Neural progenitor cell (in vitro differentiated cells): ENCODE results near the gene SRP72. TPM values are rescaled to one million over a fixed set of nuclear protein-coding genes. Genes with fewer than 3 reads are reported as not detected.

ENCODE experiments used
- DNase-seq: peaks from one replicate; pipeline ENCODE4 v3.0.0-alpha.2; 2016; ENCODE audit warnings: low spot score
- H2AFZ ChIP-seq: fragments of 200-600 bp; sonication (generic); replicated peaks from 2 replicates; pipeline ENCODE4 v1.6.1; 2016; ENCODE audit warnings: antibody characterized with exemption
- H3F3A ChIP-seq: fragments of 200-600 bp; sonication (generic); 2 replicates; pipeline ENCODE4 v1.6.1; 2016; ENCODE audit warnings: antibody characterized with exemption, low read depth
- H3K27ac ChIP-seq: fragments of 200-600 bp; sonication (generic); 2 replicates; pipeline ENCODE4 v1.5.1; 2016; ENCODE audit warnings: mild to moderate bottlenecking
- H3K27me3 ChIP-seq: fragments of 200-600 bp; sonication (generic); 2 replicates; pipeline ENCODE4 v1.6.1; 2016; ENCODE audit warnings: mild to moderate bottlenecking, moderate library complexity
- H3K36me3 ChIP-seq: fragments of 200-600 bp; sonication (generic); 2 replicates; pipeline ENCODE4 v1.5.1; 2016
- H3K4me1 ChIP-seq: fragments of 200-600 bp; sonication (generic); 2 replicates; pipeline ENCODE4 v1.6.1; 2016; ENCODE audit warnings: mixed run types
- H3K4me2 ChIP-seq: fragments of 200-600 bp; sonication (generic); 2 replicates; pipeline ENCODE4 v1.6.1; 2016
- H3K4me3 ChIP-seq: fragments of 200-600 bp; sonication (generic); 2 replicates; pipeline ENCODE4 v1.5.1; 2016
- H3K79me2 ChIP-seq: fragments of 200-600 bp; sonication (generic); 2 replicates; pipeline ENCODE4 v1.6.1; 2016; ENCODE audit warnings: low read depth
- H3K9ac ChIP-seq: fragments of 200-600 bp; sonication (generic); 2 replicates; pipeline ENCODE4 v1.6.1; 2016
- H3K9me3 ChIP-seq: fragments of 200-600 bp; sonication (generic); 2 replicates; pipeline ENCODE4 v1.5.1; 2016; ENCODE audit warnings: low read depth
- H4K20me1 ChIP-seq: fragments of 200-600 bp; sonication (generic); 2 replicates; pipeline ENCODE4 v1.6.1; 2016; ENCODE audit warnings: low read depth
- H3K27ac Mint-ChIP-seq: 3 replicates; pipeline ENCODE4 v1.8.0; 2021; ENCODE audit warnings: mixed read lengths
- H3K27me3 Mint-ChIP-seq: 2 replicates; pipeline ENCODE4 v1.8.0; 2022; ENCODE audit warnings: low read depth, mild to moderate bottlenecking, inconsistent platforms, moderate library complexity, mixed read lengths; ENCODE audit not compliant: insufficient read depth
- H3K36me3 Mint-ChIP-seq: 3 replicates; pipeline ENCODE4 v1.8.0; 2021; ENCODE audit warnings: mixed read lengths
- H3K4me1 Mint-ChIP-seq: 3 replicates; pipeline ENCODE4 v1.8.0; 2021; ENCODE audit warnings: mixed read lengths
- H3K4me3 Mint-ChIP-seq: 3 replicates; pipeline ENCODE4 v1.8.0; 2021; ENCODE audit warnings: mild to moderate bottlenecking, moderate library complexity, mixed read lengths
- H3K9me3 Mint-ChIP-seq: 3 replicates; pipeline ENCODE4 v1.8.0; 2020; ENCODE audit warnings: mixed read lengths
- CTCF ChIP-seq: fragments of 200-600 bp; sonication (generic); IDR thresholded peaks from 2 replicates; pipeline ENCODE4 v1.5.1; 2017; ENCODE audit warnings: antibody characterized with exemption, mild to moderate bottlenecking
- EZH2 ChIP-seq: fragments of 200-600 bp; sonication (generic); IDR thresholded peaks from 2 replicates; pipeline ENCODE4 v1.6.1; 2017; ENCODE audit warnings: antibody characterized with exemption, mild to moderate bottlenecking, moderate library complexity
- EZH2phosphoT487 ChIP-seq: fragments of 200-600 bp; sonication (generic); IDR thresholded peaks from 2 replicates; pipeline ENCODE4 v1.6.1; 2017; ENCODE audit warnings: antibody characterized with exemption
- total RNA-seq: library from RNA; depleted of rRNA; stranded (reverse); fragments of >200 nt; gene quantifications from 2 replicates; pipeline ENCODE4 v1.2.3, GENCODE V29; 2015; ENCODE audit warnings: low replicate concordance

The SRP72 gene
- total RNA-seq, result 90.8 and 114 TPM in 2 replicates

GRCh38 chr4:56467284-56468096, at the start of gene SRP72:
Gene SRP72 (plus strand): TSS chr4:56467617. CDS start chr4:56467636, 19 bp downstream.
- H3K27ac ChIP-seq, result peak within 1 kb of the TSS; percentile 92
- H4K20me1 ChIP-seq, result peaks cover 43% of the 10 kb centered on the region
- peak within 1 kb of the TSS; percentile 92 for H3K4me3 ChIP-seq
- Mint-ChIP-seq H3K4me1 (peaks cover 43% of the 10 kb centered on the region), H3K27me3 (peaks cover 6% of the 10 kb centered on the region), H3K36me3 (peaks cover 14% of the 10 kb centered on the region), H3K4me3 (peak within 1 kb of the TSS; percentile 97), H3K9me3 (no peaks in the 10 kb centered on the region), H3K27ac (peak within 1 kb of the TSS; percentile 93)
- H3K4me2 ChIP-seq, result peak within 1 kb of the TSS; percentile 96
- no peaks in the 10 kb centered on the region for H3K9me3 ChIP-seq
- peaks cover 10% of the 10 kb centered on the region for H3K4me1 ChIP-seq
- H3F3A ChIP-seq, result peaks cover 24% of the 10 kb centered on the region
- H2AFZ ChIP-seq, result peak within 1 kb of the TSS; percentile 90
- peak within 1 kb of the TSS; percentile 92 for H3K9ac ChIP-seq
- TF ChIP-seq EZH2phosphoT487, result no peak
- no peak for TF ChIP-seq CTCF
- no peak for TF ChIP-seq EZH2
- peaks cover 74% of the 10 kb centered on the region for H3K79me2 ChIP-seq
- DNase-seq, result peak; percentile 94
- H3K27me3 ChIP-seq, result no peaks in the 10 kb centered on the region
- peaks cover 20% of the 10 kb centered on the region for H3K36me3 ChIP-seq

GRCh38 chr4:56424176-56424575, 43.2 kb upstream of the SRP72 start:
- Mint-ChIP-seq H3K9me3 (peaks cover 5% of the 10 kb centered on the region), H3K27ac (no peak overlapping the region), H3K4me1 (peaks cover 2% of the 10 kb centered on the region), H3K36me3 (peaks cover 27% of the 10 kb centered on the region), H3K4me3 (no peak overlapping the region), H3K27me3 (no peaks in the 10 kb centered on the region)
- peaks cover 4% of the 10 kb centered on the region for H3K9me3 ChIP-seq
- H3F3A ChIP-seq, result peaks cover 6% of the 10 kb centered on the region
- H3K27ac ChIP-seq, result no peak overlapping the region
- H3K79me2 ChIP-seq, result peaks cover 100% of the 10 kb centered on the region
- H3K4me1 ChIP-seq, result peaks cover 10% of the 10 kb centered on the region
- TF ChIP-seq EZH2phosphoT487 (no peak), CTCF (no peak), EZH2 (no peak)
- no peak overlapping the region for H3K4me2 ChIP-seq
- peaks cover 12% of the 10 kb centered on the region for H3K36me3 ChIP-seq
- H3K4me3 ChIP-seq, result no peak overlapping the region
- H2AFZ ChIP-seq, result no peak overlapping the region
- H3K9ac ChIP-seq, result no peak overlapping the region
- no peak for DNase-seq
- H4K20me1 ChIP-seq, result peaks cover 24% of the 10 kb centered on the region
- no peaks in the 10 kb centered on the region for H3K27me3 ChIP-seq

GRCh38 chr4:56424697-56425514, 42.5 kb upstream of the SRP72 start:
- peaks cover 4% of the 10 kb centered on the region for H3K9me3 ChIP-seq
- no peak overlapping the region for H3K27ac ChIP-seq
- no peak overlapping the region for H2AFZ ChIP-seq
- H3K4me3 Mint-ChIP-seq, result no peak overlapping the region
- DNase-seq, result no peak
- H3K79me2 ChIP-seq, result peaks cover 100% of the 10 kb centered on the region
- no peak overlapping the region for H3K4me3 ChIP-seq
- peaks cover 2% of the 10 kb centered on the region for H3K4me1 Mint-ChIP-seq
- no peak overlapping the region for H3K27ac Mint-ChIP-seq
- peaks cover 7% of the 10 kb centered on the region for H3F3A ChIP-seq
- H4K20me1 ChIP-seq, result peaks cover 22% of the 10 kb centered on the region
- peaks cover 10% of the 10 kb centered on the region for H3K4me1 ChIP-seq
- no peak for TF ChIP-seq EZH2
- TF ChIP-seq CTCF, result peak; percentile 62
- H3K27me3 ChIP-seq, result no peaks in the 10 kb centered on the region
- peaks cover 27% of the 10 kb centered on the region for H3K36me3 Mint-ChIP-seq
- H3K9me3 Mint-ChIP-seq, result peaks cover 5% of the 10 kb centered on the region
- peaks cover 12% of the 10 kb centered on the region for H3K36me3 ChIP-seq
- H3K4me2 ChIP-seq, result peak overlapping the region; percentile 33
- H3K27me3 Mint-ChIP-seq, result no peaks in the 10 kb centered on the region
- H3K9ac ChIP-seq, result no peak overlapping the region
